Astrocyte (in vitro differentiated cells and primary cell): ENCODE data around the gene TNFSF8. TPM values are rescaled to one million over a fixed set of nuclear protein-coding genes. Genes with fewer than 3 reads are reported as not detected.
A peak's percentile ranks its signal among the peaks of the same experiment; 100 is the strongest.

ENCODE experiments used
- DNase-seq: peaks from one replicate; pipeline ENCODE4 v3.0.0-alpha.2; 2010; ENCODE audit warnings: low read depth
- FAIRE-seq: peaks from 2 replicates; lab custom pipeline; 2011; peaks lifted over from hg19 to GRCh38; lab: Jason Lieb, UNC
- H2AFZ ChIP-seq: 2 replicates; pipeline ENCODE4 v1.6.0; 2012; ENCODE audit warnings: low read depth, low read length, inconsistent platforms
- H3K27ac ChIP-seq: 2 replicates; pipeline ENCODE4 v1.5.1; 2011; ENCODE audit warnings: low read depth, low read length, inconsistent platforms
- H3K27me3 ChIP-seq: 2 replicates; pipeline ENCODE4 v1.6.0; 2011; ENCODE audit warnings: low read length, inconsistent platforms; ENCODE audit not compliant: insufficient read depth
- H3K36me3 ChIP-seq: 2 replicates; pipeline ENCODE4 v1.5.1; 2011; ENCODE audit warnings: low read length, inconsistent platforms; ENCODE audit not compliant: insufficient read depth
- H3K4me1 ChIP-seq: 2 replicates; pipeline ENCODE4 v1.5.1; 2011; ENCODE audit warnings: low read length, inconsistent platforms; ENCODE audit not compliant: insufficient read depth
- H3K4me2 ChIP-seq: 2 replicates; pipeline ENCODE4 v1.6.0; 2012; ENCODE audit warnings: low read length, inconsistent platforms
- H3K4me3 ChIP-seq: 2 replicates; pipeline ENCODE4 v1.5.1; 2011; ENCODE audit warnings: low read depth, mild to moderate bottlenecking, low read length, inconsistent platforms; ENCODE audit not compliant: insufficient read depth
- H3K79me2 ChIP-seq: 2 replicates; pipeline ENCODE4 v1.6.0; 2012; ENCODE audit warnings: mild to moderate bottlenecking, low read length, inconsistent platforms; ENCODE audit not compliant: insufficient read depth
- H3K9ac ChIP-seq: 2 replicates; pipeline ENCODE4 v1.6.0; 2012; ENCODE audit warnings: mild to moderate bottlenecking, low read length, inconsistent platforms
- H3K9me3 ChIP-seq: 2 replicates; pipeline ENCODE4 v1.5.1; 2012; ENCODE audit warnings: low read depth, mild to moderate bottlenecking, low read length, inconsistent platforms; ENCODE audit not compliant: insufficient read depth
- H4K20me1 ChIP-seq: 2 replicates; pipeline ENCODE4 v1.6.0; 2012; ENCODE audit warnings: low read length, inconsistent platforms; ENCODE audit not compliant: insufficient read depth
- H3K27ac Mint-ChIP-seq: one replicate; pipeline ENCODE4 v1.8.0; 2021; ENCODE audit warnings: mild to moderate bottlenecking, mixed read lengths; ENCODE audit not compliant: unreplicated experiment
- H3K27me3 Mint-ChIP-seq: one replicate; pipeline ENCODE4 v1.8.0; 2021; ENCODE audit warnings: low read depth, mixed read lengths; ENCODE audit not compliant: unreplicated experiment
- H3K36me3 Mint-ChIP-seq: one replicate; pipeline ENCODE4 v1.8.0; 2021; ENCODE audit warnings: low read depth, mixed read lengths; ENCODE audit not compliant: unreplicated experiment
- H3K4me1 Mint-ChIP-seq: one replicate; pipeline ENCODE4 v1.8.0; 2021; ENCODE audit warnings: low read depth, mixed read lengths; ENCODE audit not compliant: unreplicated experiment
- H3K4me3 Mint-ChIP-seq: one replicate; pipeline ENCODE4 v1.8.0; 2021; ENCODE audit warnings: mild to moderate bottlenecking, moderate library complexity, mixed read lengths; ENCODE audit not compliant: unreplicated experiment
- H3K9me3 Mint-ChIP-seq: one replicate; pipeline ENCODE4 v1.8.0; 2021; ENCODE audit warnings: mild to moderate bottlenecking, mixed read lengths; ENCODE audit not compliant: unreplicated experiment
- EZH2 ChIP-seq: IDR thresholded peaks from 2 replicates; pipeline ENCODE4 v1.6.1; 2012; ENCODE audit warnings: mild to moderate bottlenecking, low read length, inconsistent platforms; ENCODE audit not compliant: insufficient read depth
- total RNA-seq: library from RNA; stranded (reverse); gene quantifications from 2 replicates; pipeline ENCODE4 v1.2.1, GENCODE V29; 2021
- TF ChIP-seq, protein P1 (sequence below): IDR thresholded peaks from 2 replicates; pipeline ENCODE4 v1.5.1; 2011; ENCODE audit warnings: low read depth, mild to moderate bottlenecking, inconsistent platforms, low read length, moderate library complexity; ENCODE audit not compliant: insufficient read depth

Gene TNFSF8
- total RNA-seq, 1 donor from 2014 or later = not detected

DNA sequence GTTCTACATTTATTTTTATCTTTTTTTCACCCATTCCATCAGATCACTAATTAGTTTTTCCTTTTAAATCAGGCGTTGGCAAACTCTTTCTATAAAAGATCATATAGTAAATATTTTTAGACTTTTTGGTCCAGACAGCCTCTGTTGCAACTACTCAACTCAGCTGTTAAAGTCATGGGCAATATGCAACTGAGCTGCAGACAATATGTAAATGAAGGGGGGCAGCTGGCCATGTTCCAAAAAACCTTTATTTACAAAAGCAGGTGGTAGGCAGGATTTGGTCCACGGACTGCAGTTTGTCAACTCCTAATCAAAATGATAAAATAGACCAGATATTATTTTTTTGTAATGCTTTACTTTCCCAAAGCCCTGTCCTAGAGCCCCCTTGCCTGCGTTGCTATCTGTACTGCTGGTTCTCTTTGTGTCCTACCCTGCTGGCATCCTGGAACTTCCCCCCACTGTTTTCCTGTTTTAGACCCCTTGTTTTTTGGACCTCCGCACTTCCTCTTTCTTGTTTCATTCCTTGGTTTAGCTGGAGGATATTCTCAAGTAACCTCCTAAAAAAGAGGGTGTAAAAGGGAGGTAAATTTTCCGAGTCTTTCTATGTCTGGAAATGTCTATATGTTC, 24.7 kb upstream of the TNFSF8 start:
- Histone ChIP-seq H3K4me1 (peaks cover 7% of the 10 kb centered on the region), H3K4me3 (no peak overlapping the region), H3K27me3 (no peaks in the 10 kb centered on the region), H2AFZ (no peak overlapping the region), H3K36me3 (no peaks in the 10 kb centered on the region), H3K79me2 (no peaks in the 10 kb centered on the region), H4K20me1 (no peaks in the 10 kb centered on the region), H3K27ac (no peak overlapping the region), H3K4me2 (no peak overlapping the region), H3K9ac (no peak overlapping the region), H3K9me3 (no peaks in the 10 kb centered on the region)
- no peak overlapping the region for H3K4me3 Mint-ChIP-seq
- H3K27me3 Mint-ChIP-seq = peaks cover 5% of the 10 kb centered on the region
- peaks cover 5% of the 10 kb centered on the region for H3K4me1 Mint-ChIP-seq
- H3K9me3 Mint-ChIP-seq = peaks cover 12% of the 10 kb centered on the region
- H3K27ac Mint-ChIP-seq = no peak overlapping the region
- no peak for TF ChIP-seq EZH2
- TF ChIP-seq, protein P1, sequence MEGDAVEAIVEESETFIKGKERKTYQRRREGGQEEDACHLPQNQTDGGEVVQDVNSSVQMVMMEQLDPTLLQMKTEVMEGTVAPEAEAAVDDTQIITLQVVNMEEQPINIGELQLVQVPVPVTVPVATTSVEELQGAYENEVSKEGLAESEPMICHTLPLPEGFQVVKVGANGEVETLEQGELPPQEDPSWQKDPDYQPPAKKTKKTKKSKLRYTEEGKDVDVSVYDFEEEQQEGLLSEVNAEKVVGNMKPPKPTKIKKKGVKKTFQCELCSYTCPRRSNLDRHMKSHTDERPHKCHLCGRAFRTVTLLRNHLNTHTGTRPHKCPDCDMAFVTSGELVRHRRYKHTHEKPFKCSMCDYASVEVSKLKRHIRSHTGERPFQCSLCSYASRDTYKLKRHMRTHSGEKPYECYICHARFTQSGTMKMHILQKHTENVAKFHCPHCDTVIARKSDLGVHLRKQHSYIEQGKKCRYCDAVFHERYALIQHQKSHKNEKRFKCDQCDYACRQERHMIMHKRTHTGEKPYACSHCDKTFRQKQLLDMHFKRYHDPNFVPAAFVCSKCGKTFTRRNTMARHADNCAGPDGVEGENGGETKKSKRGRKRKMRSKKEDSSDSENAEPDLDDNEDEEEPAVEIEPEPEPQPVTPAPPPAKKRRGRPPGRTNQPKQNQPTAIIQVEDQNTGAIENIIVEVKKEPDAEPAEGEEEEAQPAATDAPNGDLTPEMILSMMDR = no peak
- FAIRE-seq (no peak), DNase-seq (no peak)
- no peaks in the 10 kb centered on the region for H3K36me3 Mint-ChIP-seq

DNA sequence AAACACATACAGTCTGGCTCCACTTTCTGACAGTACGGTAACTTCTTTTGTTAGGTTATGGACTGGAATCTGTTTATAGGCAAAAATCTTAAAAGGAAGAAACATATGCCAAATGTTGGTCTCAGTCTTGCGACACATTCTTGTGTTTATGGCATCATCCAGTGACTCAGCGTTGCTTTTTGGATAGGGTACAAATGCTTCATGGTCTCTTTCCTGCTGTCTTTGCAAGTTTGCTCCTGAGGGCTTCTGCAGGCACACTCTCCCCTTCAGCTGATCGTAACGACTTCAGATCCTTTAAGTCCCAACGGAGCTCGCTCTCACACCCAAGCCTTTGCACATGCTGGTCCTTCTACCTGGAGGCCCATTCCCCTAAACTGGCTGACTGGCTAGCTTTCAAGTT, 23.6 kb upstream of the TNFSF8 start:
- Mint-ChIP-seq H3K27ac (peak overlapping the region; percentile 2), H3K9me3 (peaks cover 10% of the 10 kb centered on the region), H3K4me1 (peaks cover 5% of the 10 kb centered on the region), H3K27me3 (peaks cover 9% of the 10 kb centered on the region), H3K36me3 (no peaks in the 10 kb centered on the region), H3K4me3 (no peak overlapping the region)
- Histone ChIP-seq H4K20me1 (no peaks in the 10 kb centered on the region), H3K4me1 (peaks cover 7% of the 10 kb centered on the region), H3K9me3 (no peaks in the 10 kb centered on the region), H2AFZ (no peak overlapping the region), H3K4me3 (no peak overlapping the region), H3K27me3 (no peaks in the 10 kb centered on the region), H3K79me2 (no peaks in the 10 kb centered on the region), H3K27ac (no peak overlapping the region), H3K9ac (no peak overlapping the region), H3K36me3 (no peaks in the 10 kb centered on the region), H3K4me2 (peak overlapping the region; percentile 2)
- FAIRE-seq (peak; percentile 92), DNase-seq (peak; percentile 79)
- TF ChIP-seq, protein P1 = no peak
- TF ChIP-seq EZH2 = no peak

DNA sequence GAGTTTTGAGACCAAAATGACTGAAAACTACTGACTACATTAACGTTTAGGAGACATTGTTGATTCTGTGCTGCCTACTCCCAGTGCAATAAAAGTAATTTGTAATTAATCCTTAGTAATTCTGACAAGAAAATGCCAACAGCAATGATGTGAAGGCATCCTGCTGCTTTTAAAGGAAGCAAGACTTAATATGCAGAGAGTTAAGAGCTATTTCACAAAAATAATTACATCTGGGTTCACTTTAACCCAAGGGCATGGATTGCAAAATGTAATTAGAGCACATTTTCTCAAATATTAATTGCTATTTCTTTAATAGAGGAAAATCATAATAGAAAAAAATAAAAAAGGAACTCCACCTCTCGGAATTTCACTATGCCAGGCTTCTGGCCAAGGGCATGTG, 22.7 kb upstream of the TNFSF8 start:
- H3K9me3 ChIP-seq = no peaks in the 10 kb centered on the region
- no peak overlapping the region for H3K9ac ChIP-seq
- H3K36me3 ChIP-seq = no peaks in the 10 kb centered on the region
- no peak overlapping the region for H2AFZ ChIP-seq
- Mint-ChIP-seq H3K27me3 (peaks cover 12% of the 10 kb centered on the region), H3K4me3 (no peak overlapping the region), H3K9me3 (peaks cover 7% of the 10 kb centered on the region), H3K36me3 (no peaks in the 10 kb centered on the region), H3K27ac (no peak overlapping the region), H3K4me1 (peaks cover 5% of the 10 kb centered on the region)
- H3K27ac ChIP-seq = no peak overlapping the region
- DNase-seq (no peak), FAIRE-seq (no peak)
- no peaks in the 10 kb centered on the region for H3K79me2 ChIP-seq
- TF ChIP-seq, protein P1 = no peak
- no peak for TF ChIP-seq EZH2
- H4K20me1 ChIP-seq = no peaks in the 10 kb centered on the region
- no peak overlapping the region for H3K4me2 ChIP-seq
- no peak overlapping the region for H3K4me3 ChIP-seq
- H3K27me3 ChIP-seq = no peaks in the 10 kb centered on the region
- peaks cover 7% of the 10 kb centered on the region for H3K4me1 ChIP-seq
